IPS-NIHi11 (cell line): ENCODE results near the gene UBQLN4.

ENCODE experiments used
- DNase-seq: peaks from one replicate; pipeline ENCODE4 v3.0.0; 2012; ENCODE audit warnings: mixed read lengths, low spot score

Gene UBQLN4

GRCh38 chr1:156053768-156054499 is at the start of gene UBQLN4:
Gene UBQLN4, minus strand, starts transcription at chr1:156053798. Its CDS starts 97 bp downstream, at chr1:156053701.
- DNase-seq, result peak; percentile 90

DNA sequence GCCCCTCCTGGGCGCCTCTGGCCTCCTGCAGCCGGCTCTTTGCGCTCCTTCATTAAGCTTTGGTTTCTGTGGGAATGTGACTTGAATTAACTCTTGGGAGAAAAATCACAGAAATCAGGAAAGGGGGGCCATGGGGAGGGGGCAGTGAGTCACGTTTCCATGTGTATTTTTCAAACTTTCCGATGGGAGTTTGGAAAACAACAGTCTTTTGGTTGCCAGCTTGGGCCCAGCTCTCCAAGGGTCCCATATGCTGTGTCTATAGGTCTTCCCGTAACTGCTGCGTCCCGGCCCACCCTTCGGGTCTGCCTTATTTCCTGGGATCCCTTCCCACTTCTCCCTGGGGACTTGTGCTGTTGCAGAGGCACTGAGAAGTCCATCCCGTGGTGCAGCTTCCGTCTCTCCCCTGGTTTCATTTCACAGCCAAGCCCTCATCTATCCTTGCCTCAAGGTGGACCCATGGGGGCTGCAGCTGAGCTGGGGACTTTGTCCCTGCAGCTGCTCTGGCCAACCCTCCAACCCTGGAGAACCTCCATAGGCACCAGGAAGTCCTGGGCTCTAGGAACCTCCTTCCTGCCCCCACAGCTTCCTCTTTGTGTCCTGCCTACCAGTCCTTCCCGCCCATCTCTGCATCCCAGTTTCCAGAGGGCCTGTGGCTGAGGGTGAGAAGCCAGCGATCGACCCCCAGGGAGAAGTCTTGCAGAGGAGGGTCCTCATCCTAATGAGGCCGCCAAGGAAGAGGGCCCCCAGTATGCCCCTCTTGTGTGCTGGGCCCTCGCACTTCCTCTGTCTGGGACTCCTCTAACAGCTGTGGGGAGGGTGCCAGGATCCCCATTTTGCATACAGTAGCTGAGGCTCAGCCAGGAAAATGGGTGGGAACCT is 49.3 kb upstream of the UBQLN4 start:
- DNase-seq, result no peak

GRCh38 chr1:156101880-156102279 is 48.3 kb upstream of the UBQLN4 start:
- DNase-seq, result no peak

- no peak for DNase-seq
These were observed 46.8 kb upstream of the UBQLN4 start for GRCh38 chr1:156100205-156100995.

DNA sequence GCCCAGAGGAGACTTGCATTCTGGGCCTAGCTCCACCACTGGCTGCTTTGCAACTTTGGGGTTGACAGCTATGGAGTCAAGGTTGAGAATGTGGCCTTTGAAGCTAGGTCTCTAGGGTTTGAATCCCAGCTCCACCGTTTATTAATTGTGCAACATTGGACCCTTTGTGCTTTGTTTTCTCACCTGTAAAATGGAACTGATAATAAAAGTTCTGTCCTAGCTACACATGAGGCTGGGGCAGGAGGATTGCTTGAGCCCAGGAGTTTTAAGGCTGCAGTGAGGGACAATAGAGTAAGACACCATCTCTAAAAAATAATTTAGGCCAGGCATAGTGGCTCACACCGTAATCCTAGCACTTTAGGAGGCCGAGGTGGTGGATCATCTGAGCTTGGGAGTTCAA is 45.7 kb upstream of the UBQLN4 start:
- no peak for DNase-seq

DNA sequence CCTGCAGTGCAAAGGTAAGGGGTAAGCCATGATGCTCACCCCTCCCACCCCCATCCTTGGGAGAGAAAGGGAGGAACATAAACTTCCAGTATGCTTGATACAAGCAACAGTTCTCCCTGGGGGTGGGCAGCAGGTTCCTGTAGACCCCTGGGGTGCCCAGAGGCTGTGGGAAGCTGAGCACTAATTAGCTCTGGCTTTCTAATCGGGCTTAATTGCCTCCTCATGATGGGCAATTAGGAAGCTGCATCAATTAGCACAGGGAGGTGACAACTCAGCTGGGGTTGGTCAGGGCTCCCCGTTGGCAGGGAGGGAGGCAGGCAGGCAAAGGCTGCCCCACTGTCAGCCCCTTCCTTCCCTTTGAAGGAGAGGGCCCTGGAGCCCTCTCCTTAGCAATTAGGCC is 45.2 kb upstream of the UBQLN4 start:
- no peak for DNase-seq

GRCh38 chr1:156097499-156098178 is 44.0 kb upstream of the UBQLN4 start:
- no peak for DNase-seq

DNA sequence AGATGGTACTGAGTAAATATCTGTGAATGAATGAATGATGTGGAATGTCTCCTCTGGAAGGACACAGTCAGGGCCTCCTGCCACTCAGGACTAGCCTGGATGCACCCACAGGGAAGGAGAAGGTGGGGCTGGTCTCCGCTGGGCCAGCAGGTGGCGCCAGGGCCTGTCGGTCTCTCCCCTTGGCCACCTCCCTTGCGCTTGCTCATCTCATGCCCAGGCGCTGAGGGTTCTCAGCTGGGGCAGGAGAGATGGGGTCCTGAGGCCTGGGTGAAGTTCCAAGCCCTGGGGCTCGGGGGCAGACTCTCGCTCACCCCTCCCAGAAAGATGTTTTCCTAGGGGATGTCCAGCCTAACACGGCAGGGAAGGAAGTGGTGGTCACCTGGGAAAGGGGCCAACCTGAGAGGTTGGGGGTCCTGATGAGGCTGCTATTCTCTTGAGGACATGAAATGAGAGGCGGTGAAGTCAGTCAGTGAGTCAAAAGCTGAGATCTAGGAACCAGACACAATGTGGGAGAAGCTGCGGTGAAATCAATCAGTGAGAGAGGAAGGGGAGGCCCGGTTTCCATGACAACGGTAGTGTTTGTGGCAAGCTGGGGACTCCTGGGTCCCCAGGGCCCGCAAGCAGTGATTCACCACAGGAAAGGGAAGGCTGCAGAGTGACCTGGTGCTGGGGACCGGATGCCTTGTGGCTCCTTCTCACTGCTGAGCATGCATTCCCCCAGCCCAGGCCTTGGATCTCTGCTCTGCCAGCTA is 43.2 kb upstream of the UBQLN4 start:
- peak; percentile 91 for DNase-seq

GRCh38 chr1:156095906-156096508 is 42.4 kb upstream of the UBQLN4 start:
- DNase-seq, result no peak

DNA sequence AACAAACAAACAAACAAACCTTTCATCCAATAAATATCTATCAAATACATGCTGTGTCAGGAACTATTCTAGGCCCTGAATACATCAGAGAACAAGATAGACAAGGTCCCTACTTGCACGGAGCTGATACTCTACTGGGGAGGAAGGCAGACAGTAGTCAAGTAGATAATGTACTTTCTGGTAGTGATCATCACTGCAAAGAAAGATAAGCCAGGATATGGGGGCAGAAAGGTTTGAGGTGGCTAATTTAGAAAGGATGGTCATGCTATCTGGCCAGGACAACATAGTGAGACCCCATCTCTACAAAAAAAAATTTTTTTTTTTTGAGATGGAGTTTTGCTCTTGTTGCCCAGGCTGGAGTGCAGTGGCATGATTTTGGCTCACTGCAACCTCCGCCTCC is 38.0 kb upstream of the UBQLN4 start:
- no peak for DNase-seq

- DNase-seq, result peak; percentile 88
These were observed 37.2 kb upstream of the UBQLN4 start for GRCh38 chr1:156090840-156091188.

DNA sequence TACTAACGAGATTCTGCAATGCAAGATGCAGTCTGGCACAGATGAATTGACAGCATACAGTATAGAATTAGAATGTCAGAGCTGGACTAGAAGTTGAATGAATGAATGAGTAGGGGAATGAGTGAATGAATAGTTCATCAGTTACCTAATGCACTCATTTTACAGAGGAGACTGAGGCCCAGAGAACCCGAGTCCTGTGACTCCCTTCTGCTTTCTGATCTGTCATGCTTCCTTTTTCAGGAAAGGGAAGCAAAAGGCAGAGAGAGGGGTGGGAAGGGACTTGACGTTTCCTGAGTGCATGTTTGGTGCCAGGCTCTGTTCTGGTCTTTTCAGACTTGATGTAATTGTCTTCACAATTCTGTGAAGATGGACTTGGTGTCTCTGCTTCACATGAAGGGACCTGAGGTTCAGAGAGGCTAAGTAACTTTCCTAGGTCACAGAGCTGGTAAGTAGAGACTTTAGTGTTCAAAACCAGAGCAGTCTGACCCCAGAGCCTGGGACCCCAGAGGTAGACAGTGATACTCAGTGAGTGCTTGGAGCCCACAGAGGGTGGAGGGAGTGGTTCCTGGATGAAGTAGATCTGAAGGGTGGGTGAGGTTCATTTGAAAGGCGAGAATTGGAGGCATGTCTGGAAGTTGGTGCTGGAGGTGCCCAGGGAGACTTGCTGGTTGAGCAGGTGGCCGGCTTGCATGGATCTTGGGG is 36.7 kb upstream of the UBQLN4 start:
- no peak for DNase-seq

DNA sequence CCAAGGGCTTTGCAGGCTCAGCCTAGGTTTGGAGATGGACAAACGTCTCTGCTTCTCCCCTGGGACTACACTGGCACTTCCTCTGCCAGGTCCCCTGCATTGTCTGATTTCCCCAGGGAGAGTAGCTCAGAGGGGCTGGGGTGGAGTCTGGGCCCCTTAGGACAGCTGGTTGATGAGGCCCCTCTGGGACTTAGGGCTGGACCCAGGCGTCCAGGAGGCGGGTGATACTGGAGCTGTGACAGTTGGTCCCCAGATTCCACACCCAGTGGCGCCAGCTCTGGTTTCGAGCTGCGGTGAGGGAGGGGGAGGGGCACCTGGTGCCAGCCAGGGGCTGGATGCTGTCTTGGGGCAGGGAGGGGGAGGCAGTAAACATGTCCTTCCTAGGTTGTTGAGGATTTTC is 36.1 kb upstream of the UBQLN4 start:
- no peak for DNase-seq

DNA sequence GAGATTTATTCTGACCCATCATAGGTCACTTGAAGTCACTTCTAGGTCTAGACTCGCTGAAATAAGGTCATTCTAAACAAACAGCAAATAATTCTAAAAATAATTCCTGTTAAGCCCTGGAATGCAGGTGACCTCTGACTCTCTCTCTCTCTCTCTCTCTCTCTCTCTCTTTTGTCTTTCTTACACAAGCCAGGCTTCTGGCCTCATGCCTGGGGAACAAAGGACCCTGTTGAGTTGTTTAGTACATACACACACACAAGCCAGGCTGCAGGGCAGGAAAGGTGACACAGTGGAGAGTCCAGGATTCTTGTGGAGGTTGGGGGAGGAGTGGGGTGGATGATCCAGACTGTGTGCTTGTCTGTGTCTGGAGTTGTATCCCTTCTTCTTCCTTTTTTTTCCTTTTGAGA is 32.7 kb upstream of the UBQLN4 start:
- no peak for DNase-seq

GRCh38 chr1:156083800-156084790 is 30.5 kb upstream of the UBQLN4 start:
- no peak for DNase-seq

DNA sequence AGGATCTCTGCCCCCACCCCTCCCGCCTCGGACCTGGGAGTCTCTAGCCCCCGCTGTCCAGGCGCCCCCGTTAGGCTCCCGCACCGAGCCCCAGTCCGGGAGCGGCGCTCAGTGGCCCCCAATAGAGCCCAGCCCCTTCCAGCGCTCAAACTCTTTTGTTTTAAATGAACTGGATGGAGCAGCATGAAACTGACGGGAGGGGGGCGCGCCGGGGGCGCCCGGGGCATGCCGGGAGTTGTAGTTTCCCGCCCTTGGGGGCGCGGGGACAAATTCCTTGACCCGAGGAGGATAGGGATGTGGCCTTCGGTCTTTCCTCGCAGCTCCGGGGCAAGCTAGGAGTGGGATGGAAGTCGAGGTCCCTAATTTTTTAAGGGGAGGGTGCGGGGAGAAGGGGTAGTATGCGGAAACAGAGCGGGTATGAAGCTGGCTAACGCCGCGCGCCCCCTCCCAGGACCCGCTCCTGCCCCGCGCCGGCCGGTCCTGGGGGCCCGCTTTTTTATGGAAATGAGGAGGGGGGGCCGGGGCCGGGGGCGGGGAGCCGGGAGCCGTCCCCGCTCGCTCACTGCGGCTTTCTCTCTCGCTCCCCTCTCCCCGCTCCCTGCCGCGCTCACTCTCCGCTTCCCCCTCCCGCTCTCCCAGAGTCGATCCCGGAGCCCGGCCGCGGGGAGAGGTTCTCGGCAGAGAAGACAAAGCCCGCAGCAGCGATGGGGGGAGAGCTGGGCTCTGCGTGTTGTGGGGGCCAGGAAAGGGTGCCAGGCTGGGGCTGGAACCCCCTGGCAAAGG is 28.9 kb upstream of the UBQLN4 start, which contains the start of gene MEX3A:
MEX3A (minus strand) TSS at position 157 of the 783 bp plus-strand sequence. CDS start 467 bp downstream, outside the sequence.
- DNase-seq, result peak; percentile 85

- peak; percentile 58 for DNase-seq
These were observed 28.3 kb upstream of the UBQLN4 start for GRCh38 chr1:156081917-156082308.
